MM.1S (cell line): ENCODE measurements around the gene SLIT3.
"Not testable (repeated sequence)": the region's sequence is repeated elsewhere in the genome, so short reads cannot be mapped to it uniquely, and the experiment has no call there.

Experiments
- DNase-seq: peaks from one replicate; pipeline ENCODE4 v3.0.0-alpha.2; 2015
- H2AFZ ChIP-seq: fragments of 300-600 bp; sonication (generic); 2 replicates; pipeline ENCODE4 v1.6.0; 2016; ENCODE audit warnings: antibody characterized with exemption, low read length
- H3F3A ChIP-seq: fragments of 300-600 bp; sonication (generic); 2 replicates; pipeline ENCODE4 v1.6.1; 2016; ENCODE audit warnings: mild to moderate bottlenecking, antibody characterized with exemption, low read length, moderate library complexity, mixed read lengths; ENCODE audit not compliant: insufficient read depth
- H3K27ac ChIP-seq: fragments of 300-600 bp; sonication (generic); 2 replicates; pipeline ENCODE4 v1.5.1; 2016; ENCODE audit warnings: mild to moderate bottlenecking, low read length
- H3K27me3 ChIP-seq: fragments of 300-600 bp; sonication (generic); replicated peaks from 2 replicates; pipeline ENCODE4 v1.6.0; 2016; ENCODE audit warnings: low read length; ENCODE audit not compliant: insufficient read depth
- H3K36me3 ChIP-seq: fragments of 300-600 bp; sonication (generic); replicated peaks from 2 replicates; pipeline ENCODE4 v1.6.1; 2016; ENCODE audit warnings: mild to moderate bottlenecking, low read length, mixed read lengths; ENCODE audit not compliant: insufficient read depth
- H3K4me1 ChIP-seq: fragments of 300-600 bp; sonication (generic); 2 replicates; pipeline ENCODE4 v1.6.1; 2016; ENCODE audit warnings: low read length, mixed read lengths
- H3K4me2 ChIP-seq: fragments of 300-600 bp; sonication (generic); 2 replicates; pipeline ENCODE4 v1.6.0; 2016; ENCODE audit warnings: low read depth, low read length
- H3K4me3 ChIP-seq: fragments of 300-600 bp; sonication (generic); 2 replicates; pipeline ENCODE4 v1.5.1; 2016; ENCODE audit warnings: low read length, mixed read lengths
- H3K79me2 ChIP-seq: fragments of 300-600 bp; sonication (generic); 2 replicates; pipeline ENCODE4 v1.6.1; 2016; ENCODE audit warnings: mixed run types, low read length, mixed read lengths
- H3K9ac ChIP-seq: fragments of 300-600 bp; sonication (generic); 2 replicates; pipeline ENCODE4 v1.6.1; 2016; ENCODE audit warnings: low read length, mixed read lengths
- H3K9me2 ChIP-seq: fragments of 300-600 bp; sonication (generic); replicated peaks from 2 replicates; pipeline ENCODE4 v1.6.1; 2016; ENCODE audit warnings: mild to moderate bottlenecking, low read length, mixed read lengths; ENCODE audit not compliant: insufficient read depth
- H3K9me3 ChIP-seq: fragments of 300-600 bp; sonication (generic); replicated peaks from 2 replicates; pipeline ENCODE4 v1.6.1; 2016; ENCODE audit warnings: mild to moderate bottlenecking, low read length, mixed read lengths; ENCODE audit not compliant: insufficient read depth
- H4K20me1 ChIP-seq: fragments of 300-600 bp; sonication (generic); 2 replicates; pipeline ENCODE4 v1.6.1; 2016; ENCODE audit warnings: mild to moderate bottlenecking, low read length, moderate library complexity, mixed read lengths; ENCODE audit not compliant: insufficient read depth
- CTCF ChIP-seq: fragments of 300-600 bp; sonication (generic); IDR thresholded peaks from 2 replicates; pipeline ENCODE4 v1.5.1; 2016; ENCODE audit warnings: antibody characterized with exemption, low read length, mixed read lengths
- EZH2 ChIP-seq: fragments of 300-600 bp; sonication (generic); optimal IDR thresholded peaks from 2 replicates; pipeline ENCODE3; 2017; ENCODE audit warnings: low read depth, mild to moderate bottlenecking, antibody characterized with exemption, low read length, mixed read lengths
- EZH2phosphoT487 ChIP-seq: fragments of 300-600 bp; sonication (generic); IDR thresholded peaks from 2 replicates; pipeline ENCODE4 v1.6.1; 2018; ENCODE audit warnings: antibody characterized with exemption, low read length

The SLIT3 gene

GRCh38 chr5:169146158-169146557, 154.8 kb downstream of the SLIT3 start:
- Histone ChIP-seq H3K9me2 (no peaks in the 10 kb centered on the region), H3K27ac (no peak overlapping the region), H3K9ac (no peak overlapping the region), H3K36me3 (no peaks in the 10 kb centered on the region), H3K27me3 (no peaks in the 10 kb centered on the region), H2AFZ (no peak overlapping the region), H3K9me3 (no peaks in the 10 kb centered on the region), H3K4me1 (no peaks in the 10 kb centered on the region), H3F3A (no peaks in the 10 kb centered on the region), H4K20me1 (no peaks in the 10 kb centered on the region), H3K4me2 (no peak overlapping the region), H3K79me2 (no peaks in the 10 kb centered on the region), H3K4me3 (no peak overlapping the region)
- TF ChIP-seq CTCF (no peak), EZH2phosphoT487 (no peak), EZH2 (no peak)
- no peak for DNase-seq

- TF ChIP-seq EZH2phosphoT487, result no peak
- no peak for TF ChIP-seq CTCF
- TF ChIP-seq EZH2, result no peak
- DNase-seq, result no peak
Observed at GRCh38 chr5:169142264-169142970, 158.5 kb downstream of the SLIT3 start.

GRCh38 chr5:169140215-169140614, 160.7 kb downstream of the SLIT3 start:
- not testable (repeated sequence) for H3K9ac ChIP-seq, H3K79me2 ChIP-seq, H3K4me2 ChIP-seq, H3K9me2 ChIP-seq, H3K4me1 ChIP-seq, H3F3A ChIP-seq, H3K27ac ChIP-seq, H3K27me3 ChIP-seq, H4K20me1 ChIP-seq, H3K4me3 ChIP-seq, H3K9me3 ChIP-seq, H3K36me3 ChIP-seq, H2AFZ ChIP-seq, DNase-seq

More at GRCh38 chr5:169142264-169142970, 158.5 kb downstream of the SLIT3 start:
- no peak overlapping the region for H3K4me3 ChIP-seq
- no peak overlapping the region for H3K4me2 ChIP-seq
- no peak overlapping the region for H3K27ac ChIP-seq
- no peaks in the 10 kb centered on the region for H3K79me2 ChIP-seq
- no peaks in the 10 kb centered on the region for H3K9me3 ChIP-seq
- H2AFZ ChIP-seq, result no peak overlapping the region
- no peaks in the 10 kb centered on the region for H3F3A ChIP-seq
- H4K20me1 ChIP-seq, result no peaks in the 10 kb centered on the region
- H3K9me2 ChIP-seq, result no peaks in the 10 kb centered on the region
- H3K9ac ChIP-seq, result no peak overlapping the region
- no peaks in the 10 kb centered on the region for H3K27me3 ChIP-seq
- H3K4me1 ChIP-seq, result no peaks in the 10 kb centered on the region
- no peaks in the 10 kb centered on the region for H3K36me3 ChIP-seq

GRCh38 chr5:169139480-169140050, 161.4 kb downstream of the SLIT3 start:
- DNase-seq, result no peak
- TF ChIP-seq CTCF (no peak), EZH2 (no peak), EZH2phosphoT487 (no peak)
- H3K9ac ChIP-seq, result no peak overlapping the region
- no peaks in the 10 kb centered on the region for H3K9me3 ChIP-seq
- no peak overlapping the region for H3K4me2 ChIP-seq
- no peak overlapping the region for H3K27ac ChIP-seq
- no peak overlapping the region for H3K4me3 ChIP-seq
- no peak overlapping the region for H2AFZ ChIP-seq
- H4K20me1 ChIP-seq, result no peaks in the 10 kb centered on the region
- H3K4me1 ChIP-seq, result no peaks in the 10 kb centered on the region
- H3K79me2 ChIP-seq, result no peaks in the 10 kb centered on the region
- H3F3A ChIP-seq, result no peaks in the 10 kb centered on the region
- H3K9me2 ChIP-seq, result no peaks in the 10 kb centered on the region
- H3K27me3 ChIP-seq, result no peaks in the 10 kb centered on the region
- H3K36me3 ChIP-seq, result no peaks in the 10 kb centered on the region
